Measurements from ENCODE around the gene CDH11. TPM values are rescaled to one million over a fixed set of nuclear protein-coding genes. Genes with fewer than 3 reads are reported as not detected.

CDH11 gene
- total RNA-seq, 1 experiment from 2014 or later, result 0.64 TPM

DNA sequence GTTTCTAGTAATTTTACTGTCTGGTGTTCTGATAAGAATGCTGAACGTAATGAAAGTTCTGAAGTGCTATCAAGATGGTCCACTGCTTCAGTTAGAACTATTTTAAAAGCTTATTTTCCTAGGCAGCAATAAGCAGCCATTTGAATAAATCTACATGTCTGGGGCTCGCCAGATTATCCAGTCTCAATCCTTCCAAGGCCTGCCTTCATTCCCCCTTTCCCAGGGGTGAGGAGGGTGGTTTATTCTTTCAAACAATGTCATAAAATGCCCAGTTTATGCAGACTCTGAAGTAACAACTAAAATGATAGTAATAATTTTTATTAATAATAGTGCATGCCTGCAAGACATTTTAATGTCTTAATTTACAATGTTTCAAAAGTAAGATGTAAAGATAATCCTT, 2.4 kb downstream of the CDH11 start:
- TF ChIP-seq POLR2AphosphoS5 (IDR thresholded peaks at IDR 0.05; ENCODE audit: low read depth, low read length) (no peak), TCF7L2 (IDR thresholded peaks at IDR 0.05; ENCODE audit: low read depth, low read length) (no peak), SIN3A (IDR thresholded peaks at IDR 0.05; ENCODE audit: borderline replicate concordance, insufficient read depth, low read depth, low read length) (no peak)
- TF ChIP-seq, protein P1, sequence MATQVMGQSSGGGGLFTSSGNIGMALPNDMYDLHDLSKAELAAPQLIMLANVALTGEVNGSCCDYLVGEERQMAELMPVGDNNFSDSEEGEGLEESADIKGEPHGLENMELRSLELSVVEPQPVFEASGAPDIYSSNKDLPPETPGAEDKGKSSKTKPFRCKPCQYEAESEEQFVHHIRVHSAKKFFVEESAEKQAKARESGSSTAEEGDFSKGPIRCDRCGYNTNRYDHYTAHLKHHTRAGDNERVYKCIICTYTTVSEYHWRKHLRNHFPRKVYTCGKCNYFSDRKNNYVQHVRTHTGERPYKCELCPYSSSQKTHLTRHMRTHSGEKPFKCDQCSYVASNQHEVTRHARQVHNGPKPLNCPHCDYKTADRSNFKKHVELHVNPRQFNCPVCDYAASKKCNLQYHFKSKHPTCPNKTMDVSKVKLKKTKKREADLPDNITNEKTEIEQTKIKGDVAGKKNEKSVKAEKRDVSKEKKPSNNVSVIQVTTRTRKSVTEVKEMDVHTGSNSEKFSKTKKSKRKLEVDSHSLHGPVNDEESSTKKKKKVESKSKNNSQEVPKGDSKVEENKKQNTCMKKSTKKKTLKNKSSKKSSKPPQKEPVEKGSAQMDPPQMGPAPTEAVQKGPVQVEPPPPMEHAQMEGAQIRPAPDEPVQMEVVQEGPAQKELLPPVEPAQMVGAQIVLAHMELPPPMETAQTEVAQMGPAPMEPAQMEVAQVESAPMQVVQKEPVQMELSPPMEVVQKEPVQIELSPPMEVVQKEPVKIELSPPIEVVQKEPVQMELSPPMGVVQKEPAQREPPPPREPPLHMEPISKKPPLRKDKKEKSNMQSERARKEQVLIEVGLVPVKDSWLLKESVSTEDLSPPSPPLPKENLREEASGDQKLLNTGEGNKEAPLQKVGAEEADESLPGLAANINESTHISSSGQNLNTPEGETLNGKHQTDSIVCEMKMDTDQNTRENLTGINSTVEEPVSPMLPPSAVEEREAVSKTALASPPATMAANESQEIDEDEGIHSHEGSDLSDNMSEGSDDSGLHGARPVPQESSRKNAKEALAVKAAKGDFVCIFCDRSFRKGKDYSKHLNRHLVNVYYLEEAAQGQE (IDR thresholded peaks at IDR 0.05; ENCODE audit: insufficient read depth in 1 of 2, low read depth in 2 of 2, low read length in 1 of 2), result no peak
- TF ChIP-seq, protein P2, sequence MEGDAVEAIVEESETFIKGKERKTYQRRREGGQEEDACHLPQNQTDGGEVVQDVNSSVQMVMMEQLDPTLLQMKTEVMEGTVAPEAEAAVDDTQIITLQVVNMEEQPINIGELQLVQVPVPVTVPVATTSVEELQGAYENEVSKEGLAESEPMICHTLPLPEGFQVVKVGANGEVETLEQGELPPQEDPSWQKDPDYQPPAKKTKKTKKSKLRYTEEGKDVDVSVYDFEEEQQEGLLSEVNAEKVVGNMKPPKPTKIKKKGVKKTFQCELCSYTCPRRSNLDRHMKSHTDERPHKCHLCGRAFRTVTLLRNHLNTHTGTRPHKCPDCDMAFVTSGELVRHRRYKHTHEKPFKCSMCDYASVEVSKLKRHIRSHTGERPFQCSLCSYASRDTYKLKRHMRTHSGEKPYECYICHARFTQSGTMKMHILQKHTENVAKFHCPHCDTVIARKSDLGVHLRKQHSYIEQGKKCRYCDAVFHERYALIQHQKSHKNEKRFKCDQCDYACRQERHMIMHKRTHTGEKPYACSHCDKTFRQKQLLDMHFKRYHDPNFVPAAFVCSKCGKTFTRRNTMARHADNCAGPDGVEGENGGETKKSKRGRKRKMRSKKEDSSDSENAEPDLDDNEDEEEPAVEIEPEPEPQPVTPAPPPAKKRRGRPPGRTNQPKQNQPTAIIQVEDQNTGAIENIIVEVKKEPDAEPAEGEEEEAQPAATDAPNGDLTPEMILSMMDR (IDR thresholded peaks at IDR 0.05), result no peak
- intact Hi-C loops (cut with micrococcal nuclease; ENCODE audit: unreplicated experiment), result loop anchor here (10.0 kb wide), 1 partner anchor 1655 kb away; no protein-coding TSS in a partner anchor
- CTCF ChIA-PET, result no interaction called here
- no TSS peak for BruUV-seq (replicated peaks)
- 0 out of 2 replicates have a peak, but pooled peaks cover 3% of the 10 kb centered on the region for H3K4me1 ChIP-seq (ENCODE audit: control insufficient read depth, insufficient read depth, low read length)
- ATAC-seq, result no peak
- no peak overlapping the region for H3K4me3 ChIP-seq (ENCODE audit: low read depth in 2 of 2, low read length in 2 of 2)
- peaks cover 3% of the 10 kb centered on the region for H3K27me3 ChIP-seq (ENCODE audit: control insufficient read depth, insufficient read depth, low read length)
- POLR2A ChIA-PET, result no interaction called here
- DNase-seq (ENCODE audit: low read depth, low spot score), result no peak
- H3K36me3 ChIP-seq (ENCODE audit: control insufficient read depth, insufficient read depth, low read length), result no peaks in the 10 kb centered on the region
- H3K9me3 ChIP-seq (ENCODE audit: control insufficient read depth, insufficient read depth, low read depth, low read length), result no peaks in the 10 kb centered on the region
- in situ Hi-C loops (cut with HindIII; ENCODE audit: low pct_unique_long_range_greater_than_20kb, low sequenced_read_pairs), result no loop called here
- H3K27ac ChIP-seq (ENCODE audit: low read length), result no peak overlapping the region

DNA sequence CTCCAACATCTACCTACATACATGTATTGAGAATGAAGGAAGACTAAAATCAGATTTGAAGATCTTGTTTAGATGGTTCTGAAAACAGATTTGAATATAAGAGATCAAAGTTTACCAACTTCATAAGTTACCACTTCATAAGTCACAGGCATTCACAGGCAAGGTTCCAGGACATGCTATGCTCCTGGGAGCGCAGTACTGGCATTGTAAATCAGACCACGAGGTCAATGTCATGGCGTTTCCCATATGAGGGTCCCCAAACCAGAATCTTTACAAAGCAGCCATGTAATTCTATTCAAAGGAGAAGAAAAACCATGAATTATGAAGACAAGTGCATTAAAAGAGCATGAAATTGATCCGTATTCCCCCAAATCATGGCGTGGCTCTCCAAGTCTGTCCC, 3.0 kb downstream of the CDH11 start:
- Histone ChIP-seq H3K27me3 (ENCODE audit: control insufficient read depth, insufficient read depth, low read length) (no peaks in the 10 kb centered on the region; the same call in none of the 2 replicates), H3K27ac (ENCODE audit: low read length) (no peak overlapping the region), H3K4me1 (ENCODE audit: control insufficient read depth, insufficient read depth, low read length) (0 out of 2 replicates have a peak, but pooled peaks cover 3% of the 10 kb centered on the region), H3K9me3 (ENCODE audit: control insufficient read depth, insufficient read depth, low read depth, low read length) (no peaks in the 10 kb centered on the region), H3K36me3 (ENCODE audit: control insufficient read depth, insufficient read depth, low read length) (no peaks in the 10 kb centered on the region), H3K4me3 (ENCODE audit: low read depth in 2 of 2, low read length in 2 of 2) (no peak overlapping the region)
- DNase-seq (ENCODE audit: low read depth, low spot score), result no peak
- BruUV-seq (replicated peaks), result no TSS peak
- CTCF ChIA-PET, result no interaction called here
- ATAC-seq, result no peak
- TF ChIP-seq, protein P2 (IDR thresholded peaks at IDR 0.05), result no peak
- TF ChIP-seq SIN3A (IDR thresholded peaks at IDR 0.05; ENCODE audit: borderline replicate concordance, insufficient read depth, low read depth, low read length), result no peak
- no peak for TF ChIP-seq POLR2AphosphoS5 (IDR thresholded peaks at IDR 0.05; ENCODE audit: low read depth, low read length)
- TF ChIP-seq TCF7L2 (IDR thresholded peaks at IDR 0.05; ENCODE audit: low read depth, low read length), result no peak
- TF ChIP-seq, protein P1 (IDR thresholded peaks at IDR 0.05; ENCODE audit: insufficient read depth in 1 of 2, low read depth in 2 of 2, low read length in 1 of 2), result no peak
- in situ Hi-C loops (cut with HindIII; ENCODE audit: low pct_unique_long_range_greater_than_20kb, low sequenced_read_pairs) (no loop called here), intact Hi-C loops (cut with micrococcal nuclease; ENCODE audit: unreplicated experiment) (loop anchor here (10.0 kb wide), 1 partner anchor 1654 kb away; no protein-coding TSS in a partner anchor)
- POLR2A ChIA-PET, result no interaction called here
